A549 (cell line): ENCODE measurements around the gene CD1B. TPM values are rescaled to one million over a fixed set of nuclear protein-coding genes. Genes with fewer than 3 reads are reported as not detected.
"Not testable (repeated sequence)": the region's sequence is repeated elsewhere in the genome, so short reads cannot be mapped to it uniquely, and the experiment has no call there.

Experiments used
- ATAC-seq, 2 experiments: fragments of 200-7000 bp in 1 of 2; fragments of >200 bp in 1 of 2; cut with Nextera tagmentation in 1 of 2; cut with Tn5 transposase in 1 of 2; 3 replicates each; pipeline versions ENCODE4 v1.8.0 to v1.9.1; 2018 to 2020; ENCODE audit warnings: mild to moderate bottlenecking in 1 of 2, moderate library complexity in 1 of 2
- CTCF ChIA-PET: fragments of 300-600 bp; sonication (Branson Sonifier 250); formaldehyde crosslinking; extraction: SDS; loops from one replicate; lab custom pipeline; 2021; ENCODE audit warnings: antibody characterized with exemption, inconsistent platforms; lab: Yijun Ruan, JAX
- POLR2A ChIA-PET: fragments of 350-600 bp; formaldehyde crosslinking; extraction: SDS; loops from one replicate; lab custom pipeline; 2021; ENCODE audit warnings: antibody characterized with exemption, inconsistent platforms; lab: Yijun Ruan, JAX
- DNase-seq, 2 experiments: peaks; one replicate each; pipeline versions ENCODE4 v3.0.0 to v3.0.0-alpha.2; 2011 to 2016; ENCODE audit warnings: low read depth in 1 of 2, low spot score in 1 of 2
- FAIRE-seq: peaks from 2 replicates; lab custom pipeline; 2011; peaks lifted over from hg19 to GRCh38; lab: Jason Lieb, UNC
- H3K27ac ChIP-seq, 2 experiments: fragments of >200 bp; sonication (Bioruptor Twin); formaldehyde crosslinking; 3 replicates each; pipeline ENCODE4 v1.5.1; 2016 to 2017
- H3K4me1 ChIP-seq: fragments of >200 bp; sonication (Bioruptor Twin); formaldehyde crosslinking; 3 replicates; pipeline ENCODE4 v1.6.1; 2016
- H3K4me2 ChIP-seq: fragments of >200 bp; sonication (Bioruptor Twin); formaldehyde crosslinking; 3 replicates; pipeline ENCODE4 v1.6.1; 2016
- H3K4me3 ChIP-seq: fragments of >200 bp; sonication (Bioruptor Twin); formaldehyde crosslinking; 3 replicates; pipeline ENCODE4 v1.5.1; 2016
- H3K9me3 ChIP-seq: fragments of >200 bp; sonication (Bioruptor Twin); formaldehyde crosslinking; 3 replicates; pipeline ENCODE4 v1.6.1; 2016
- BHLHE40 ChIP-seq: IDR thresholded peaks from 2 replicates; pipeline ENCODE4 v1.6.1; 2012; ENCODE audit warnings: low read depth, low read length, inconsistent platforms
- CHD2 ChIP-seq: fragments of 150-350 bp; IDR thresholded peaks from 2 replicates; pipeline ENCODE4 v1.6.1; 2014; ENCODE audit warnings: low read length; ENCODE audit not compliant: partially characterized antibody
- CHD4 ChIP-seq: fragments of 200-600 bp; sonication (generic); IDR thresholded peaks from 2 replicates; pipeline ENCODE4 v1.6.1; 2016; ENCODE audit warnings: antibody characterized with exemption, mild to moderate bottlenecking, borderline replicate concordance
- EP300 ChIP-seq, 2 experiments: fragments of >200 bp; sonication (Bioruptor Twin); formaldehyde crosslinking; IDR thresholded peaks; 2 replicates in 1 of 2; 3 replicates in 1 of 2; pipeline ENCODE4 v1.6.1; 2016 to 2017
- GATA3 ChIP-seq: IDR thresholded peaks from 2 replicates; pipeline ENCODE4 v1.6.1; 2012; ENCODE audit warnings: borderline replicate concordance
- HOXA7 ChIP-seq: fragments of 250-450 bp; sonication (Bioruptor Pico); IDR thresholded peaks from 2 replicates; pipeline ENCODE4 v1.5.0; 2020; ENCODE audit warnings: mild to moderate bottlenecking, moderate library complexity
- HOXB13 ChIP-seq: fragments of 250-450 bp; sonication (Bioruptor Pico); IDR thresholded peaks from 2 replicates; pipeline ENCODE4 v1.5.0; 2020; ENCODE audit warnings: low read depth, mild to moderate bottlenecking, moderate library complexity
- JUNB ChIP-seq: fragments of >200 bp; sonication (Bioruptor Twin); formaldehyde crosslinking; IDR thresholded peaks from 2 replicates; pipeline ENCODE4 v1.6.1; 2016
- KDM1A ChIP-seq: fragments of 200-600 bp; sonication (generic); IDR thresholded peaks from 2 replicates; pipeline ENCODE4 v1.6.1; 2016; ENCODE audit warnings: low read depth, mild to moderate bottlenecking
- KDM5A ChIP-seq: fragments of 200-600 bp; sonication (generic); IDR thresholded peaks from 2 replicates; pipeline ENCODE4 v1.6.1; 2016; ENCODE audit warnings: antibody characterized with exemption, mild to moderate bottlenecking
- MYC ChIP-seq: IDR thresholded peaks from 2 replicates; pipeline ENCODE4 v1.6.1; 2012; ENCODE audit warnings: mild to moderate bottlenecking, inconsistent platforms, low read length, improper control_type of control experiment, borderline replicate concordance
- NFE2L2 ChIP-seq: fragments of 150-350 bp; conservative IDR thresholded peaks from 2 replicates; pipeline ENCODE4 v1.6.1; 2014; ENCODE audit warnings: low read length
- PHF8 ChIP-seq: fragments of 200-600 bp; sonication (generic); IDR thresholded peaks from 2 replicates; pipeline ENCODE4 v1.6.1; 2016; ENCODE audit warnings: low read depth, mild to moderate bottlenecking, antibody characterized with exemption, moderate library complexity, borderline replicate concordance
- POLR2AphosphoS2 ChIP-seq: conservative IDR thresholded peaks from 2 replicates; pipeline ENCODE4 v1.6.1; 2012; ENCODE audit warnings: low read length, improper control_type of control experiment, inconsistent platforms
- RNF2 ChIP-seq: fragments of 200-600 bp; sonication (generic); IDR thresholded peaks from 2 replicates; pipeline ENCODE4 v1.6.1; 2016; ENCODE audit warnings: low read depth, mild to moderate bottlenecking, antibody characterized with exemption, moderate library complexity, borderline replicate concordance
- SREBF2 ChIP-seq: fragments of 450-650 bp; IDR thresholded peaks from 2 replicates; pipeline ENCODE4 v1.6.1; 2014; ENCODE audit warnings: mild to moderate bottlenecking, moderate library complexity
- TFCP2L1 ChIP-seq: fragments of 250-450 bp; sonication (Bioruptor Pico); IDR thresholded peaks from 2 replicates; pipeline ENCODE4 v1.5.0; 2021; ENCODE audit warnings: mild to moderate bottlenecking
- USF2 ChIP-seq: fragments of 450-650 bp; IDR thresholded peaks from 2 replicates; pipeline ENCODE4 v1.6.1; 2014; ENCODE audit warnings: antibody characterized with exemption
- ZC3H11A ChIP-seq: fragments of 450-650 bp; IDR thresholded peaks from 2 replicates; pipeline ENCODE4 v1.6.1; 2014; ENCODE audit warnings: antibody characterized with exemption, mild to moderate bottlenecking
- ZNF302 ChIP-seq: fragments of 250-450 bp; sonication (Bioruptor Pico); IDR thresholded peaks from 2 replicates; pipeline ENCODE4 v1.9.0; 2021; ENCODE audit warnings: inconsistent platforms, mild to moderate bottlenecking, moderate library complexity
- WGBS: methylation state at CpG from one replicate; pipeline ENCODE4 v1.1.6; 2017; ENCODE audit errors: missing lambda C conversion rate; 5-methylcytosine and 5-hydroxymethylcytosine counted together
- polyA minus RNA-seq: library from RNA; depleted of rRNA, polyadenylated mRNA; stranded (reverse); fragments of >200 nt; gene quantifications from 2 replicates; pipeline ENCODE4 v1.2.3, GENCODE V29; 2011; rRNA and poly(A)+ RNA removed
- polyA plus RNA-seq, 4 experiments: library from polyadenylated mRNA; depleted of rRNA in 3 of 4; stranded (reverse); fragments of >200 nt; fragmentation: RNase III in 1 of 4; extraction: RNeasy Plus Mini Kit Qiagen cat#74134 plus additional on column Dnase treatment in 1 of 4; gene quantifications; 2 replicates in 3 of 4; 3 replicates in 1 of 4; pipeline ENCODE4 v1.2.3, GENCODE V29; 2011 to 2017
- TF ChIP-seq, protein P1 (sequence below): fragments of 250-450 bp; sonication (Bioruptor Pico); IDR thresholded peaks from 2 replicates; pipeline ENCODE4 v1.5.0; 2021; ENCODE audit warnings: mild to moderate bottlenecking, moderate library complexity, borderline replicate concordance

CD1B gene
- polyA plus RNA-seq (2011; rRNA removed) (not detected in 2 replicates), polyA plus RNA-seq (2017; fragmentation: RNase III; extraction: RNeasy Plus Mini Kit Qiagen cat#74134 plus additional on column Dnase treatment) (not detected in 3 replicates), polyA minus RNA-seq (not detected in 2 replicates)
- polyA plus RNA-seq (2012; cell fraction: cytosol; rRNA removed) = not detected in 2 replicates
- polyA plus RNA-seq (2012; cell fraction: nucleus; rRNA removed) = not detected in 2 replicates

DNA sequence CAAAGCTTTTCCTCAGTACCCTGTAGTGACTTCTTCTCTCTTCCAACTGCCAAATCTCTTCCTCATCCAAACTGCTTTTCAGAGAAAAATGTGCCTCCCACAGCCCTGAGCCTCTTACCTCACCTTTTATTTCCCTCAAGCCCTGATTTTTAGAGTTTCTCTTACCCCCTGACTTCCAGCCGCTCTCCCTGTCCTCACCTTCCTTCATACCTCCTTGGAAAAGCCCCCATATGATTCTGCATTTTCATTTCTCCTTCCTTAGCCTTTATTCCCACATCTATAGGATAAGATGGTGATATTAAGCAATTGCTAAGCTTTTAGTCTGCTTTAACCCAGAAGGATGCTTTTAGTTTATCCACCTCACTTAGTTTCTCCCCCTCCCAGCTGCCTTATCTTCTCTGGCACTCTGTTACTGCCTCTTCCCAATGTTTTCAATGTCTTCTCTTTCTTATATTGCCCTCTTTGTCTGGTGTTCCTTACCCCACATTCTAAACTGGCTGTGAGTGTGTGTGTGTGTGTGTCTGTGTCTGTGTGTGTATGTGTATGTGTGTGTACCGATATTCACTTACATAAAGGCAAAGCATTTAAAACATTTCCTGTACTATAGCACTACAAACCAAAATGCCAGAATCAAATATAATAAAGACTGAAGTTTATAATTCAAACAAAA, at the start of gene CD1B:
CD1B (minus strand) TSS at position 51 of the 670 bp plus-strand sequence. CDS start 108 bp downstream, outside the sequence.
- H3K4me3 ChIP-seq = no peak within 1 kb of the TSS
- no peaks in the 10 kb centered on the region for H3K9me3 ChIP-seq
- ChIA-PET POLR2A (interaction anchor here (0.6 kb wide), 1 partner anchor 125 kb away, joined by 3 read pairs; no protein-coding TSS in a partner anchor), CTCF (no interaction called here)
- H3K27ac ChIP-seq = no peak within 1 kb of the TSS
- H3K4me2 ChIP-seq = no peak within 1 kb of the TSS
- no peak for TF ChIP-seq ZC3H11A
- no peak for TF ChIP-seq HOXA7 (CRISPR knock-in tag)
- TF ChIP-seq POLR2AphosphoS2 = no peak
- no peak for TF ChIP-seq GATA3
- TF ChIP-seq, protein P1, sequence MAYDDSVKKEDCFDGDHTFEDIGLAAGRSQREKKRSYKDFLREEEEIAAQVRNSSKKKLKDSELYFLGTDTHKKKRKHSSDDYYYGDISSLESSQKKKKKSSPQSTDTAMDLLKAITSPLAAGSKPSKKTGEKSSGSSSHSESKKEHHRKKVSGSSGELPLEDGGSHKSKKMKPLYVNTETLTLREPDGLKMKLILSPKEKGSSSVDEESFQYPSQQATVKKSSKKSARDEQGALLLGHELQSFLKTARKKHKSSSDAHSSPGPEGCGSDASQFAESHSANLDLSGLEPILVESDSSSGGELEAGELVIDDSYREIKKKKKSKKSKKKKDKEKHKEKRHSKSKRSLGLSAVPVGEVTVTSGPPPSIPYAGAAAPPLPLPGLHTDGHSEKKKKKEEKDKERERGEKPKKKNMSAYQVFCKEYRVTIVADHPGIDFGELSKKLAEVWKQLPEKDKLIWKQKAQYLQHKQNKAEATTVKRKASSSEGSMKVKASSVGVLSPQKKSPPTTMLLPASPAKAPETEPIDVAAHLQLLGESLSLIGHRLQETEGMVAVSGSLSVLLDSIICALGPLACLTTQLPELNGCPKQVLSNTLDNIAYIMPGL = no peak
- TF ChIP-seq CHD4 = no peak
- TF ChIP-seq NFE2L2 = no peak
- TF ChIP-seq BHLHE40 = no peak
- no peak for TF ChIP-seq SREBF2
- no peak for TF ChIP-seq JUNB
- TF ChIP-seq KDM1A = no peak
- TF ChIP-seq EP300 (IDR thresholded peaks at IDR 0.05) = no peak
- TF ChIP-seq TFCP2L1 (CRISPR knock-in tag) = no peak
- no peak for TF ChIP-seq USF2
- TF ChIP-seq RNF2 = no peak
- no peak for TF ChIP-seq ZNF302 (CRISPR knock-in tag)
- no peak for ATAC-seq
- no peaks in the 10 kb centered on the region for H3K4me1 ChIP-seq
- no peak for DNase-seq
- no peak for FAIRE-seq
- 22% methylated on average over 2 of the region's 2 CpGs for WGBS

DNA sequence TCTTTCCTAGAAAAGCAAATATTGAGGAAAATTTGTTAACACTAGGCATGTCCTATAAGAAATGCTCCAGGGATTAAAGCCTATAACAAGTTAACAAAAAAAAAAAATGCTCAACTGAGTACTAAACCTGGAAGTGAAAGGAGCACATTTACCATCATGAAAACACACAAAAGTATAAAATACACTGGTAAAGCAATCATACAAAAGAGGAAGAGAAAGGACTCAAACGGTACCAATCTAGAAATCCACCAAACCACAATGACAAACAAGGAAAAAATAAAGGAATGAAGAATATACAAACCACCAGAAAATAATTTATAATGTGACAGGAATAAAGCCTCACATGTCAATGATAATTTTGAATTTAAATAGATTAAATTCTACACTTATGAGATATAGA, 43.5 kb upstream of the CD1B start:
- no peak overlapping the region for H3K4me3 ChIP-seq
- ChIA-PET CTCF (no interaction called here), POLR2A (no interaction called here)
- ATAC-seq (no peak), DNase-seq (no peak), FAIRE-seq (no peak)
- no peaks in the 10 kb centered on the region for H3K4me1 ChIP-seq
- WGBS = 0% methylated on average over 1 of the region's 1 CpG
- TF ChIP-seq CHD2 (no peak), HOXB13 (CRISPR knock-in tag) (no peak), MYC (no peak), PHF8 (no peak), ZC3H11A (no peak), KDM5A (no peak), KDM1A (no peak)
- no peaks in the 10 kb centered on the region; the same call in 2 of the 3 replicates for H3K9me3 ChIP-seq
- H3K4me2 ChIP-seq = no peak overlapping the region
- H3K27ac ChIP-seq = no peak overlapping the region

GRCh38 chr1:158374101-158374500, 42.8 kb upstream of the CD1B start:
- H3K27ac ChIP-seq, H3K4me2 ChIP-seq, H3K4me1 ChIP-seq, FAIRE-seq, CTCF ChIA-PET, POLR2A ChIA-PET, ATAC-seq, H3K4me3 ChIP-seq, H3K9me3 ChIP-seq, DNase-seq: not testable (repeated sequence)
- 45% methylated on average over 9 of the region's 25 CpGs for WGBS
